AG09309 (cell line): ENCODE results near the gene UQCRC2.

Experiments
- DNase-seq: peaks from one replicate; pipeline ENCODE4 v3.0.0-alpha.2; 2010; ENCODE audit warnings: low read depth
- H3K4me3 ChIP-seq: 2 replicates; pipeline ENCODE4 v1.5.1; 2011; ENCODE audit warnings: mild to moderate bottlenecking, low read depth, low read length, moderate library complexity; ENCODE audit not compliant: control insufficient read depth
- TF ChIP-seq, protein P1 (sequence below): IDR thresholded peaks from 2 replicates; pipeline ENCODE4 v1.5.1; 2011; ENCODE audit warnings: mild to moderate bottlenecking, low read depth, low read length, inconsistent platforms; ENCODE audit not compliant: insufficient read depth, control insufficient read depth; ENCODE audit errors: missing control alignments

Gene UQCRC2

DNA sequence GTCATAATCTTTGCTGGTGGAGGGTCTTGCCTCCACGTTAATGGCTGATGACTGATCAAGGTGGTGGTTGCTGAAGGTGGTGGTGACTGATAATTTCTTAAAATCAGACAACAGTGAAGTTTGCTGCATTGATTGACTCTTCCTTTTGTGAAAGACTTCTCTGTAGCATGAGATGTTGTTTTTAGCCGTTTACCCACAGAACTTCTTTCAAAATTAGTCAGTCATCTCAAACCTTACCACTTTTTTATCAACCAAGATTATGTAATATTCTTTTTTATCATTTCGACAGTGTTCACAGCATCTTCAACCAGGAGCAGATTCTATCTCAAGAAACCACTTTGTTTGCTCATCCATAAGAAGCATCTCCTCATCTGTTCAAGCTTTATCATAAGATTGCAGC lies 5.9 kb downstream of the UQCRC2 start:
- TF ChIP-seq, protein P1, sequence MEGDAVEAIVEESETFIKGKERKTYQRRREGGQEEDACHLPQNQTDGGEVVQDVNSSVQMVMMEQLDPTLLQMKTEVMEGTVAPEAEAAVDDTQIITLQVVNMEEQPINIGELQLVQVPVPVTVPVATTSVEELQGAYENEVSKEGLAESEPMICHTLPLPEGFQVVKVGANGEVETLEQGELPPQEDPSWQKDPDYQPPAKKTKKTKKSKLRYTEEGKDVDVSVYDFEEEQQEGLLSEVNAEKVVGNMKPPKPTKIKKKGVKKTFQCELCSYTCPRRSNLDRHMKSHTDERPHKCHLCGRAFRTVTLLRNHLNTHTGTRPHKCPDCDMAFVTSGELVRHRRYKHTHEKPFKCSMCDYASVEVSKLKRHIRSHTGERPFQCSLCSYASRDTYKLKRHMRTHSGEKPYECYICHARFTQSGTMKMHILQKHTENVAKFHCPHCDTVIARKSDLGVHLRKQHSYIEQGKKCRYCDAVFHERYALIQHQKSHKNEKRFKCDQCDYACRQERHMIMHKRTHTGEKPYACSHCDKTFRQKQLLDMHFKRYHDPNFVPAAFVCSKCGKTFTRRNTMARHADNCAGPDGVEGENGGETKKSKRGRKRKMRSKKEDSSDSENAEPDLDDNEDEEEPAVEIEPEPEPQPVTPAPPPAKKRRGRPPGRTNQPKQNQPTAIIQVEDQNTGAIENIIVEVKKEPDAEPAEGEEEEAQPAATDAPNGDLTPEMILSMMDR: no peak
- no peak overlapping the region for H3K4me3 ChIP-seq
- no peak for DNase-seq

DNA sequence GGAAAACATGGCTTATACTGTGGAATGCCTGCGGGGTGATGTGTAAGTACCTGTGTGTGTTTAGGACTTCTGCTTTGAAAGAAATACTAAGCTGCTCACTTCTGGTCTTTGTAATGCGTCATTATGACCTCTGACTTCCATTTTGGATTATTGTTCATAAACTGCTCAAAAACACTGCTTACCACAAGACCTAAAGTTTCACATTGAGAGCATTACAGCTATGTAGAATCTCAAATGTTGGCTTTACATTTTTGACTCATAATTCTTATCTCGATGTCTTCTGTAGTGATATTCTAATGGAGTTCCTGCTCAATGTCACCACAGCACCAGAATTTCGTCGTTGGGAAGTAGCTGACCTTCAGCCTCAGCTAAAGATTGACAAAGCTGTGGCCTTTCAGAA lies 9.3 kb downstream of the UQCRC2 start:
- TF ChIP-seq, protein P1: no peak
- no peak overlapping the region for H3K4me3 ChIP-seq
- no peak for DNase-seq

DNA sequence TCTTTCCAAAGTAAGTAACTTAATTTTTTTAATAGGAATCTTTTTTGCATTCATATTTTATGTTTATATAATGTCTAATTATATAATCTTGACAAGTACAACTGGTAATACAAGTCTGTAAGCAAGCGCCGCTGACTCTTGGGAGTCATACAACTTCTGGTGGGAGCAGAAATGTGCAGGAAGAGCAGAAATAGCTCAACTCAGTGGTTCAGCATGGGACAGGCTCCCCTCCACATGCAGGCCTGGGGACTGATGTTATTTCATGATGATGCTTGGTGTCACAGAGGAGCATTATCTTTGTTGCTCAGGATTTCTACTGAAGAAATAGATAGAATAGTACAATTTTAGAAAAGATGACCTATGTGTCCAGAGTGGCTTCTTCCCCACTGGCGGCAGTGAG lies 10.7 kb downstream of the UQCRC2 start:
- no peak for DNase-seq
- TF ChIP-seq, protein P1: no peak
- no peak overlapping the region for H3K4me3 ChIP-seq

DNA sequence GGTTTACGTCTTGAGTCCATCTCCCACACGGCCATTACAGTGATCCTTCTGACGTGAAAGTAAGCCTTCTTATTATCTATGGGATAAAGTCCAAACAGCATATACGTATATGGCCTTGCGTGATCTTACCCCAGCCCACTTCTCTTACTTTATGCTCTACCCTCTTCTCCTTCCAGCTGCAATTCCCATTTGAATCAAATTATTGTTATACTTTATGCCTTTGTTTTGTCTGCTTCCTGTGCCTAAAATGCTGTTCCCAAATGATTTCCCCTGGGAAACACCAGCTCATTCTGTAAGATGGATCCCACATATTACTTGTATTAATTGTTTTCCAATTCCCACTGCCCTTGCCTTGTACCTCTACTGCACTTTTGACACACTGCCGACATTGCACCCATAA lies 11.2 kb downstream of the UQCRC2 start:
- no peak overlapping the region for H3K4me3 ChIP-seq
- no peak for DNase-seq
- TF ChIP-seq, protein P1: no peak

DNA sequence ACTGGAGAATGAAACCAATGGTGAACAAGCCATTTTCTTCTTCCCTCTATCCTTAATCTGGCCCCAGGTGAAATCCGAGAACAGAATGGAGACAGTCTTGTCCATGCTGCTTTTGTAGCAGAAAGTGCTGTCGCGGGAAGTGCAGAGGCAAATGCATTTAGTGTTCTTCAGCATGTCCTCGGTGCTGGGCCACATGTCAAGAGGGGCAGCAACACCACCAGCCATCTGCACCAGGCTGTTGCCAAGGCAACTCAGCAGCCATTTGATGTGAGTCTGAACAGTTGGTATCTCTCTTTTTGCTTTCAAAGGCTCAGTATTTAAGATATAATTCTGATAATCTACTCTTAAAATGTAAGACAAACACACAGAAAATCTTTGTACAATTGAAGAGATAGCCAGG lies 18.7 kb downstream of the UQCRC2 start:
- no peak for DNase-seq
- TF ChIP-seq, protein P1: no peak
- no peak overlapping the region for H3K4me3 ChIP-seq

DNA sequence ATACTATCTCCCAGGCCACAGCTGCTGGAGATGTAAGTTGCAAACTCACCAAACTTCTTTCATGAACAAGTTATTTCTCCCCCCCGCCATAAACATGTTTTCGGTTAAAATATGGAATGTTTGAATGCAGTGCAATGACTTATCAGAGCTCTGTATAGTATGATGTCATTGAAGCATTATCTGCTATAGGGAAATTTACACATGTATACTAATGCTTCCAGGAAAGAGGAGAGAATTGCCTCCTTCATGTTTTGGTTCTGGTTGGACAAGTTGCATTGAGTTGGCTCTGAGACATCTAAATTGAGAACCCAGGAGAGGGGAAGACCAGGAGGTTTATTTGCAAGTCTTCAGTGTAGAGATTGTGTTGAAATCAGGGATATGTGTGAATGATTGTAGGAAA lies 20.8 kb downstream of the UQCRC2 start:
- no peak for DNase-seq
- H3K4me3 ChIP-seq: no peak overlapping the region
- TF ChIP-seq, protein P1: no peak

DNA sequence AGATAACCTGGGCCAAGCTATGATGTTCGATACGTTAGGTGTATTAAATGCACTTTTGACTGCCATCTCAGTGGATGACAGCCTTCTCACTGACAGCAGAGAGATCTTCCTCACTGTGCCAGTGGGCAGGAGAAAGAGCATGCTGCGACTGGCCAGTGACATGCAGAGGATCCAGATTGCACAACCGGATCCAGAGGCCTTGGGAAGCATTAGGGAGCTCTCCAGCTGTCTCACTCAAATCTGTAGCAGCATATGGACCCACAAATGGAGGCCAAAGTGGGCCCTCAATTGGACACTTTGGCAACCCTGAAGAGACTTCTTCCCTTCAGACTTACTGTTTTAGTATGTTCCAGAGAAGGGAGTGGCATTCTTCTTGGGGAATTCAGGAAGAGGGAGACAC lies 26.9 kb downstream of the UQCRC2 start:
- DNase-seq: no peak

More for the DNA sequence above, 26.9 kb downstream of the UQCRC2 start:
- TF ChIP-seq, protein P1: no peak
- no peak overlapping the region for H3K4me3 ChIP-seq
